Neuronal stem cell (in vitro differentiated cells): ENCODE measurements around the gene GAMT.

Experiments
- DNase-seq: peaks from one replicate; pipeline ENCODE4 v3.0.0-alpha.2; 2013; ENCODE audit warnings: low spot score
- H2AFZ ChIP-seq: one replicate; pipeline ENCODE4 v1.6.1; 2013; ENCODE audit warnings: mild to moderate bottlenecking, low read length, inconsistent platforms
- H2AK5ac ChIP-seq: 2 replicates; pipeline ENCODE4 v1.6.1; 2013; ENCODE audit warnings: low read depth, mild to moderate bottlenecking, inconsistent platforms, low read length, moderate library complexity, mixed read lengths
- H2BK120ac ChIP-seq: 2 replicates; pipeline ENCODE4 v1.6.1; 2013; ENCODE audit warnings: low read depth, mild to moderate bottlenecking, inconsistent platforms, low read length, moderate library complexity, mixed read lengths
- H2BK12ac ChIP-seq: one replicate; pipeline ENCODE4 v1.6.1; 2013; ENCODE audit warnings: low read length, inconsistent platforms
- H2BK15ac ChIP-seq: 2 replicates; pipeline ENCODE4 v1.6.1; 2013; ENCODE audit warnings: mild to moderate bottlenecking, low read length, inconsistent platforms, mixed read lengths
- H2BK5ac ChIP-seq: one replicate; pipeline ENCODE4 v1.6.1; 2013; ENCODE audit warnings: inconsistent platforms, mild to moderate bottlenecking, low read length, moderate library complexity
- H3K14ac ChIP-seq: one replicate; pipeline ENCODE4 v1.6.1; 2013; ENCODE audit warnings: low read length, inconsistent platforms
- H3K18ac ChIP-seq: 2 replicates; pipeline ENCODE4 v1.6.1; 2013; ENCODE audit warnings: low read length, inconsistent platforms
- H3K23ac ChIP-seq: 2 replicates; pipeline ENCODE4 v1.6.1; 2013; ENCODE audit warnings: low read depth, mild to moderate bottlenecking, mixed read lengths, low read length, inconsistent platforms; ENCODE audit not compliant: poor library complexity
- H3K27ac ChIP-seq: replicated peaks from 3 replicates; pipeline ENCODE4 v1.5.1; 2013; ENCODE audit warnings: low read length, inconsistent platforms
- H3K27me3 ChIP-seq, 3 experiments: 2 replicates each; pipeline ENCODE4 v1.6.1; 2013; ENCODE audit warnings: low read length in 3 of 3, mild to moderate bottlenecking in 2 of 3, inconsistent platforms in 1 of 3, low read depth in 1 of 3, mixed read lengths in 1 of 3, moderate library complexity in 1 of 3; ENCODE audit not compliant: control insufficient read depth in 3 of 3, insufficient read depth in 3 of 3
- H3K36me3 ChIP-seq, 2 donors: replicated peaks in 1 of 2; 2 replicates each; pipeline ENCODE4 v1.6.1; 2013; ENCODE audit warnings: low read length in 2 of 2; ENCODE audit not compliant: control insufficient read depth in 2 of 2, insufficient read depth in 2 of 2
- H3K4ac ChIP-seq: 2 replicates; pipeline ENCODE4 v1.6.1; 2013; ENCODE audit warnings: inconsistent platforms, mild to moderate bottlenecking, low read length, moderate library complexity
- H3K4me1 ChIP-seq, 2 donors: 1 replicate in 1 of 2; 2 replicates in 1 of 2; pipeline ENCODE4 v1.6.1; 2013; ENCODE audit warnings: low read length in 2 of 2, low read depth in 1 of 2; ENCODE audit not compliant: control insufficient read depth in 2 of 2, insufficient read depth in 1 of 2
- H3K4me2 ChIP-seq: one replicate; pipeline ENCODE4 v1.6.1; 2013; ENCODE audit warnings: mild to moderate bottlenecking, low read length, inconsistent platforms; ENCODE audit not compliant: insufficient read depth, poor library complexity, severe bottlenecking
- H3K4me3 ChIP-seq, 2 donors: 2 replicates each; pipeline ENCODE4 v1.5.1; 2013; ENCODE audit warnings: low read length in 2 of 2, mild to moderate bottlenecking in 2 of 2, inconsistent platforms in 1 of 2, moderate library complexity in 1 of 2
- H3K79me1 ChIP-seq: one replicate; pipeline ENCODE4 v1.6.1; 2013; ENCODE audit warnings: low read depth, mild to moderate bottlenecking, inconsistent platforms, low read length, moderate library complexity
- H3K9ac ChIP-seq: one replicate; pipeline ENCODE4 v1.6.1; 2013; ENCODE audit warnings: mild to moderate bottlenecking, low read depth, low read length, inconsistent platforms; ENCODE audit not compliant: poor library complexity
- H3K9me3 ChIP-seq, 2 donors: replicated peaks in 1 of 2; 2 replicates each; pipeline versions ENCODE3 to v1.6.1; 2013; ENCODE audit warnings: low read length in 2 of 2, mild to moderate bottlenecking in 2 of 2, inconsistent platforms in 1 of 2, low read depth in 1 of 2, mixed read lengths in 1 of 2, moderate library complexity in 1 of 2; ENCODE audit not compliant: control insufficient read depth in 2 of 2, insufficient read depth in 1 of 2
- H4K8ac ChIP-seq: one replicate; pipeline ENCODE4 v1.6.1; 2013; ENCODE audit warnings: low read depth, mild to moderate bottlenecking, inconsistent platforms, low read length, moderate library complexity
- H4K91ac ChIP-seq: one replicate; pipeline ENCODE4 v1.6.1; 2013; ENCODE audit warnings: low read length, low read depth, mild to moderate bottlenecking, inconsistent platforms; ENCODE audit not compliant: poor library complexity
- WGBS, 2 donors: extraction: QIAGEN DNeasy Blood & Tissue Kit; methylation state at CpG; one replicate each; pipeline ENCODE4 v1.1.7; 2013; ENCODE audit warnings: missing lambda C conversion rate in 2 of 2, mixed read lengths in 1 of 2; ENCODE audit not compliant: insufficient read length in 2 of 2, insufficient replicate concordance in 1 of 2; ENCODE audit errors: extremely low coverage in 2 of 2; 5-methylcytosine and 5-hydroxymethylcytosine counted together

GAMT gene

GRCh38 chr19:1377176-1377964 is 24.0 kb downstream of the GAMT start:
- whole genome bisulfite sequencing, 2 donors: no CpG with 5 or more reads among the region's 43 CpGs
- no peak overlapping the region for H3K4me3 ChIP-seq
- H3K9ac ChIP-seq: no peak overlapping the region
- H2BK12ac ChIP-seq: no peak overlapping the region
- peaks cover 5 to 10% of the 10 kb centered on the region in 2 donors for H3K4me1 ChIP-seq
- peaks cover 27 to 48% of the 10 kb centered on the region in 2 donors for H3K36me3 ChIP-seq
- no peak overlapping the region for H2BK120ac ChIP-seq
- H3K4ac ChIP-seq: no peak overlapping the region
- DNase-seq: no peak
- no peak overlapping the region for H2AFZ ChIP-seq
- H2BK5ac ChIP-seq: no peak overlapping the region
- H3K14ac ChIP-seq: no peak overlapping the region
- H3K79me1 ChIP-seq: peaks cover 2% of the 10 kb centered on the region
- H3K27ac ChIP-seq: no peak overlapping the region
- H2BK15ac ChIP-seq: no peak overlapping the region
- no peaks in the 10 kb centered on the region for H3K27me3 ChIP-seq
- no peak overlapping the region for H3K18ac ChIP-seq
- no peak overlapping the region for H4K8ac ChIP-seq
- no peak overlapping the region for H3K4me2 ChIP-seq
- peaks cover 0 to 3% of the 10 kb centered on the region in 2 donors for H3K9me3 ChIP-seq
- no peak overlapping the region for H2AK5ac ChIP-seq
- H3K23ac ChIP-seq: no peak overlapping the region
- H4K91ac ChIP-seq: no peak overlapping the region

- Histone ChIP-seq H3K4me2 (no peak overlapping the region), H3K27ac (no peak overlapping the region), H3K23ac (no peak overlapping the region), H3K9ac (peak overlapping the region; percentile 34), H2AK5ac (no peak overlapping the region), H3K27me3 (no peaks in the 10 kb centered on the region), H3K9me3 (peaks cover 0 to 3% of the 10 kb centered on the region in 2 donors), H3K14ac (no peak overlapping the region), H4K91ac (no peak overlapping the region), H2AFZ (no peak overlapping the region), H3K4ac (no peak overlapping the region), H3K4me3 (no peak overlapping the region), H4K8ac (no peak overlapping the region), H2BK12ac (no peak overlapping the region), H3K4me1 (peaks cover 2 to 7% of the 10 kb centered on the region in 2 donors), H3K79me1 (no peaks in the 10 kb centered on the region), H2BK15ac (no peak overlapping the region), H2BK5ac (no peak overlapping the region), H3K18ac (no peak overlapping the region), H3K36me3 (peaks cover 31 to 55% of the 10 kb centered on the region in 2 donors), H2BK120ac (no peak overlapping the region)
- DNase-seq: no peak
- no CpG with 5 or more reads among the region's 17 CpGs for WGBS, 2 donors
Measured at GRCh38 chr19:1376415-1376805, 24.9 kb downstream of the GAMT start.

GRCh38 chr19:1374250-1374577 is 27.1 kb downstream of the GAMT start:
- H3K4me1 ChIP-seq: peaks cover 0 to 5% of the 10 kb centered on the region in 2 donors
- WGBS, 2 donors: no CpG with 5 or more reads among the region's 12 CpGs
- no peak overlapping the region for H3K4me2 ChIP-seq
- no peak overlapping the region for H4K91ac ChIP-seq
- H2AFZ ChIP-seq: no peak overlapping the region
- H3K23ac ChIP-seq: no peak overlapping the region
- H3K27ac ChIP-seq: no peak overlapping the region
- no peak overlapping the region for H3K4me3 ChIP-seq
- H3K18ac ChIP-seq: no peak overlapping the region
- H3K9ac ChIP-seq: no peak overlapping the region
- DNase-seq: no peak
- H4K8ac ChIP-seq: no peak overlapping the region
- H3K36me3 ChIP-seq: peaks cover 50 to 77% of the 10 kb centered on the region in 2 donors
- H3K4ac ChIP-seq: no peak overlapping the region
- peaks cover 0 to 4% of the 10 kb centered on the region in 2 donors for H3K9me3 ChIP-seq
- H3K79me1 ChIP-seq: peaks cover 4% of the 10 kb centered on the region
- no peak overlapping the region for H2BK12ac ChIP-seq
- H3K14ac ChIP-seq: no peak overlapping the region
- H2BK120ac ChIP-seq: no peak overlapping the region
- H2BK15ac ChIP-seq: no peak overlapping the region
- H2BK5ac ChIP-seq: no peak overlapping the region
- H3K27me3 ChIP-seq: no peaks in the 10 kb centered on the region
- no peak overlapping the region for H2AK5ac ChIP-seq

GRCh38 chr19:1373534-1374249 is 27.6 kb downstream of the GAMT start:
- no peak overlapping the region for H3K4me3 ChIP-seq
- no peak overlapping the region for H3K27ac ChIP-seq
- no peak overlapping the region for H4K8ac ChIP-seq
- H3K14ac ChIP-seq: peak overlapping the region; percentile 8
- no peak overlapping the region for H3K9ac ChIP-seq
- H3K9me3 ChIP-seq: peaks cover 0 to 4% of the 10 kb centered on the region in 2 donors
- DNase-seq: no peak
- H4K91ac ChIP-seq: no peak overlapping the region
- H2BK5ac ChIP-seq: no peak overlapping the region
- no peaks in the 10 kb centered on the region for H3K27me3 ChIP-seq
- no peak overlapping the region for H2AFZ ChIP-seq
- H2BK12ac ChIP-seq: no peak overlapping the region
- H3K4ac ChIP-seq: no peak overlapping the region
- H3K23ac ChIP-seq: no peak overlapping the region
- no peak overlapping the region for H3K4me2 ChIP-seq
- H3K4me1 ChIP-seq: peaks cover 0 to 5% of the 10 kb centered on the region in 2 donors
- H2BK120ac ChIP-seq: no peak overlapping the region
- peaks cover 4% of the 10 kb centered on the region for H3K79me1 ChIP-seq
- H3K18ac ChIP-seq: no peak overlapping the region
- H2AK5ac ChIP-seq: no peak overlapping the region
- no CpG with 5 or more reads among the region's 22 CpGs for WGBS, 2 donors
- no peak overlapping the region for H2BK15ac ChIP-seq
- H3K36me3 ChIP-seq: peaks cover 53 to 81% of the 10 kb centered on the region in 2 donors
